Body of pancreas (tissue), 4 donors: ENCODE data around the gene C15orf62. TPM values are rescaled to one million over a fixed set of nuclear protein-coding genes. Genes with fewer than 3 reads are reported as not detected.

ENCODE experiments used
- ATAC-seq: fragments of 150-250 bp; one replicate; pipeline ENCODE4 v1.9.1; 2016
- DNase-seq, 4 donors: peaks; one replicate each; pipeline ENCODE4 v3.0.0-alpha.2; 2019
- H3K27ac ChIP-seq, 4 donors: fragments of 200-600 bp; sonication (generic); 1 replicate in 3 of 4; 2 replicates in 1 of 4; pipeline versions ENCODE4 v1.5.1 to v1.6.1; 2016 to 2019; ENCODE audit warnings: mild to moderate bottlenecking in 1 of 4, mixed read lengths in 1 of 4, moderate library complexity in 1 of 4
- H3K27me3 ChIP-seq, 2 donors: fragments of 200-600 bp; sonication (generic); one replicate each; pipeline ENCODE4 v1.6.0; 2016; ENCODE audit warnings: mild to moderate bottlenecking in 1 of 2
- H3K36me3 ChIP-seq, 2 donors: fragments of 200-600 bp; sonication (generic); replicated peaks in 1 of 2; 2 replicates each; pipeline ENCODE4 v1.5.1; 2016; ENCODE audit warnings: low read depth in 2 of 2; ENCODE audit not compliant: insufficient read depth in 1 of 2
- H3K4me1 ChIP-seq: fragments of 200-600 bp; sonication (generic); one replicate; pipeline ENCODE4 v1.6.0; 2016
- H3K4me3 ChIP-seq, 2 donors: fragments of 200-600 bp; sonication (generic); 1 replicate in 1 of 2; 2 replicates in 1 of 2; pipeline ENCODE4 v1.5.1; 2016 to 2019
- H3K9me3 ChIP-seq, 3 donors: fragments of 200-600 bp; sonication (generic); 1 replicate in 2 of 3; 2 replicates in 1 of 3; pipeline ENCODE4 v1.5.1; 2016
- POLR2A ChIP-seq, 3 donors: fragments of 450-650 bp; IDR thresholded peaks; one replicate each; pipeline ENCODE4 v1.6.1; 2016; ENCODE audit warnings: antibody characterized with exemption in 3 of 3, mild to moderate bottlenecking in 2 of 3
- WGBS, 2 donors: methylation state at CpG; one replicate each; pipeline ENCODE4 v1.1.5; 2017; 5-methylcytosine and 5-hydroxymethylcytosine counted together
- intact Hi-C: fragments of 100-400 bp; cut with DNase I; formaldehyde crosslinking; loops from one replicate; pipeline ENCODE4 v1.15.1; 2023
- small RNA-seq: library from RNA; depleted of rRNA; stranded (forward); fragments of <200 nt; gene quantifications from one replicate; pipeline ENCODE3, GENCODE V24; 2016
- total RNA-seq, 2 donors: library from RNA; depleted of rRNA; stranded (reverse); fragments of >200 nt; gene quantifications; one replicate each; pipeline ENCODE4 v1.1.0, GENCODE V29; 2016
- TF ChIP-seq, protein P1 (sequence below), 7 experiments: fragments of 450-650 bp in 4 of 7; fragments of 200-600 bp in 3 of 7; sonication (generic) in 3 of 7; IDR thresholded peaks; one replicate each; pipeline ENCODE4 v1.5.1; 2016 to 2019; ENCODE audit warnings: antibody characterized with exemption in 7 of 7

Gene C15orf62
- total RNA-seq, 2 donors from 2014 or later, result 0.26 TPM; not detected in 1

DNA sequence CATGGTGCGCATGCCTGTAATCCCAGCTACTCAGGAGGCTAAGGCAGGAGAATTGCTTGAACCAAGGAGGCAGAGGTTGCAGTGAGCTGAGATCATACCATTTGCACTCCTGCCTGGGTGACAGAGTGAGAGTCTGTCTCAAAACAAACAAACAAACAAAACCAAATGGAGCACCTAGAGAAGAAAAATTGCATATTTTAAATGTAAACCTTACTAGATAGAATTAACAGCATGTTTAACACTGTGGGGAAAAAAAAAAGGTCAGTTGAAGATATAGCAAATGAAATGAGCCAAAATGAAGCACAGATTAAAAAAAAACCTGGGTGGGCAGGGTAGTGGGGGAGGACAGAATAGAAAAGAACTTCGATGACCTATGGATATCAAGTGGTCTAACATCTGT is 51.4 kb downstream of the C15orf62 start:
- Histone ChIP-seq H3K4me3 (no peak overlapping the region), H3K36me3 (no peaks in the 10 kb centered on the region), H3K27me3 (no peaks in the 10 kb centered on the region), H3K9me3 (no peaks in the 10 kb centered on the region), H3K27ac (no peak overlapping the region), H3K4me1 (peaks cover 11% of the 10 kb centered on the region)
- ATAC-seq (no peak), DNase-seq (no peak)
- WGBS, 2 donors, result 85 to 86% methylated on average over 2 of the region's 2 CpGs
- intact Hi-C loops, result no loop called here
- TF ChIP-seq POLR2A (IDR thresholded peaks at IDR 0.05), result no peak
- TF ChIP-seq, protein P1, sequence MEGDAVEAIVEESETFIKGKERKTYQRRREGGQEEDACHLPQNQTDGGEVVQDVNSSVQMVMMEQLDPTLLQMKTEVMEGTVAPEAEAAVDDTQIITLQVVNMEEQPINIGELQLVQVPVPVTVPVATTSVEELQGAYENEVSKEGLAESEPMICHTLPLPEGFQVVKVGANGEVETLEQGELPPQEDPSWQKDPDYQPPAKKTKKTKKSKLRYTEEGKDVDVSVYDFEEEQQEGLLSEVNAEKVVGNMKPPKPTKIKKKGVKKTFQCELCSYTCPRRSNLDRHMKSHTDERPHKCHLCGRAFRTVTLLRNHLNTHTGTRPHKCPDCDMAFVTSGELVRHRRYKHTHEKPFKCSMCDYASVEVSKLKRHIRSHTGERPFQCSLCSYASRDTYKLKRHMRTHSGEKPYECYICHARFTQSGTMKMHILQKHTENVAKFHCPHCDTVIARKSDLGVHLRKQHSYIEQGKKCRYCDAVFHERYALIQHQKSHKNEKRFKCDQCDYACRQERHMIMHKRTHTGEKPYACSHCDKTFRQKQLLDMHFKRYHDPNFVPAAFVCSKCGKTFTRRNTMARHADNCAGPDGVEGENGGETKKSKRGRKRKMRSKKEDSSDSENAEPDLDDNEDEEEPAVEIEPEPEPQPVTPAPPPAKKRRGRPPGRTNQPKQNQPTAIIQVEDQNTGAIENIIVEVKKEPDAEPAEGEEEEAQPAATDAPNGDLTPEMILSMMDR (IDR thresholded peaks at IDR 0.05), result no peak

Small RNA genes lying within 50 kb of the gene (small RNA-seq; reads per million reads assigned to genes)
- gene SUMO2P15, result not detected

Other genes with a start within 250 kb of the C15orf62 start
- 10 to 100 TPM in 1 of 2 donors, 1 to 10 TPM in 1; 7.6 to 21.0 TPM for gene CCDC32, start 204.9 kb upstream of the C15orf62 start, total RNA-seq
- gene RPUSD2, start 200.7 kb upstream of the C15orf62 start, total RNA-seq, result 1 to 10 TPM; 3.1 to 7.3 TPM
- gene KNL1, start 175.7 kb upstream of the C15orf62 start, total RNA-seq, result not detected
- gene RAD51, start 74.8 kb upstream of the C15orf62 start, total RNA-seq, result 1 to 10 TPM in 1 of 2 donors, not detected in 1; 2.3 TPM
- gene RMDN3, start 14.7 kb upstream of the C15orf62 start, total RNA-seq, result 10 to 100 TPM; 17.6 to 23.7 TPM
- 10 to 100 TPM; 26.4 to 43.6 TPM for gene GCHFR, start 5.9 kb upstream of the C15orf62 start, total RNA-seq
- gene ZFYVE19, start 37.1 kb downstream of the C15orf62 start, total RNA-seq, result 10 to 100 TPM; 27.0 to 29.3 TPM
- 10 to 100 TPM; 18.7 to 36.6 TPM for gene DNAJC17, start 37.5 kb downstream of the C15orf62 start, total RNA-seq
- gene PPP1R14D, start 58.7 kb downstream of the C15orf62 start, total RNA-seq, result not detected
- gene SPINT1, start 74.1 kb downstream of the C15orf62 start, total RNA-seq, result 100 to 1,000 TPM; 110 to 134 TPM
- 1 to 10 TPM; 6.2 to 6.3 TPM for gene RHOV, start 104.3 kb downstream of the C15orf62 start, total RNA-seq
- gene VPS18, start 124.5 kb downstream of the C15orf62 start, total RNA-seq, result 10 to 100 TPM; 10.9 to 14.8 TPM
- gene DLL4, start 159.4 kb downstream of the C15orf62 start, total RNA-seq, result 1 to 10 TPM in 1 of 2 donors, under 1 TPM in 1; 0.33 to 3.6 TPM
- 1 to 10 TPM; 4.0 to 4.7 TPM for gene CHAC1, start 183.5 kb downstream of the C15orf62 start, total RNA-seq